Lower leg skin (tissue), 3 donors: ENCODE data around the gene C11orf54.

Experiments used
- CTCF ChIP-seq, 3 donors: fragments of 450-650 bp; IDR thresholded peaks; one replicate each; pipeline ENCODE4 v1.5.1; 2016; ENCODE audit warnings: antibody characterized with exemption in 3 of 3, mild to moderate bottlenecking in 3 of 3, moderate library complexity in 2 of 3
- POLR2A ChIP-seq, 2 donors: fragments of 450-650 bp; IDR thresholded peaks; one replicate each; pipeline ENCODE4 v1.6.1; 2016 to 2017; ENCODE audit warnings: antibody characterized with exemption in 2 of 2, mild to moderate bottlenecking in 1 of 2, moderate library complexity in 1 of 2

GRCh38 chr11:93728792-93729128, 12.7 kb upstream of the C11orf54 start:
- no peak for TF ChIP-seq CTCF (IDR thresholded peaks at IDR 0.05)
- no peak for TF ChIP-seq POLR2A (IDR thresholded peaks at IDR 0.05)
